Measurements from ENCODE around the gene DYNLRB2. TPM values are rescaled to one million over a fixed set of nuclear protein-coding genes. Genes with fewer than 3 reads are reported as not detected.

The DYNLRB2 gene
- total RNA-seq, 1 donor from 2014 or later, result not detected

GRCh38 chr16:80541306-80541694 is 507 bp downstream of the DYNLRB2 start:
- peak overlapping the region; percentile 84 for H3K4me3 ChIP-seq (ENCODE audit: low read depth, low read length)
- no peak for DNase-seq (ENCODE audit: low read depth)
- no peaks in the 10 kb centered on the region for H3K27me3 ChIP-seq (ENCODE audit: control insufficient read depth, insufficient read depth, low read length)
- no peak for TF ChIP-seq CTCF (IDR thresholded peaks at IDR 0.05; ENCODE audit: insufficient read depth, low read length, poor library complexity, severe bottlenecking)
- H3K36me3 ChIP-seq (ENCODE audit: control insufficient read depth, insufficient read depth, low read length), result no peaks in the 10 kb centered on the region

- H3K36me3 ChIP-seq (ENCODE audit: control insufficient read depth, insufficient read depth, low read length), result no peaks in the 10 kb centered on the region
- H3K27me3 ChIP-seq (ENCODE audit: control insufficient read depth, insufficient read depth, low read length), result no peaks in the 10 kb centered on the region
- no peak for DNase-seq (ENCODE audit: low read depth)
- no peak overlapping the region for H3K4me3 ChIP-seq (ENCODE audit: low read depth, low read length)
- no peak for TF ChIP-seq CTCF (IDR thresholded peaks at IDR 0.05; ENCODE audit: insufficient read depth, low read length, poor library complexity, severe bottlenecking)
Measured at GRCh38 chr16:80543162-80543561, 2.4 kb downstream of the DYNLRB2 start.

DNA sequence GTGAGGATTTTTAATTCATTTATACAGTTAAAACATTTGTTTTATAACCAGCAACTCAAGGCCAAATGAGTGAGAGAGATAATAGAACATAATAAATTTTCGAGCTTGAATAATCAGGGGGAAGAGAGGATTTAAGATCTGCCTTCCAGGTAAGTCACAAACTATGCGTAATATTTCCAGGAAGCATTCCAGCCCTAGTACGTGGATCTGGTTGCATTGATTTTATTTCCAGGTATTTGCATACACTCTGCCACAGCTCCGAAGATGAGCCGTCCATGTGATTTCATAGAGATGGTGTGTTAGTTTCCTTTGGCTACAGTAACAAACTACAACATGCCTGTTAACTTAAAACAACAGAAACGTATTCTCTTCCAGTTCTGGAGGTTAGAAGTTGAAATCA is 3.5 kb downstream of the DYNLRB2 start:
- TF ChIP-seq CTCF (IDR thresholded peaks at IDR 0.05; ENCODE audit: insufficient read depth, low read length, poor library complexity, severe bottlenecking), result no peak
- Histone ChIP-seq H3K4me3 (ENCODE audit: low read depth, low read length) (no peak overlapping the region), H3K36me3 (ENCODE audit: control insufficient read depth, insufficient read depth, low read length) (no peaks in the 10 kb centered on the region), H3K27me3 (ENCODE audit: control insufficient read depth, insufficient read depth, low read length) (no peaks in the 10 kb centered on the region)
- DNase-seq (ENCODE audit: low read depth), result no peak

GRCh38 chr16:80546249-80546648 is 5.5 kb downstream of the DYNLRB2 start:
- H3K4me3 ChIP-seq (ENCODE audit: low read depth, low read length), result no peak overlapping the region
- TF ChIP-seq CTCF (IDR thresholded peaks at IDR 0.05; ENCODE audit: insufficient read depth, low read length, poor library complexity, severe bottlenecking), result no peak
- no peak for DNase-seq (ENCODE audit: low read depth)
- no peaks in the 10 kb centered on the region for H3K36me3 ChIP-seq (ENCODE audit: control insufficient read depth, insufficient read depth, low read length)
- H3K27me3 ChIP-seq (ENCODE audit: control insufficient read depth, insufficient read depth, low read length), result no peaks in the 10 kb centered on the region

GRCh38 chr16:80547145-80547544 is 6.4 kb downstream of the DYNLRB2 start:
- H3K27me3 ChIP-seq (ENCODE audit: control insufficient read depth, insufficient read depth, low read length), result no peaks in the 10 kb centered on the region
- no peak overlapping the region for H3K4me3 ChIP-seq (ENCODE audit: low read depth, low read length)
- no peaks in the 10 kb centered on the region for H3K36me3 ChIP-seq (ENCODE audit: control insufficient read depth, insufficient read depth, low read length)
- no peak for TF ChIP-seq CTCF (IDR thresholded peaks at IDR 0.05; ENCODE audit: insufficient read depth, low read length, poor library complexity, severe bottlenecking)
- DNase-seq (ENCODE audit: low read depth), result no peak

DNA sequence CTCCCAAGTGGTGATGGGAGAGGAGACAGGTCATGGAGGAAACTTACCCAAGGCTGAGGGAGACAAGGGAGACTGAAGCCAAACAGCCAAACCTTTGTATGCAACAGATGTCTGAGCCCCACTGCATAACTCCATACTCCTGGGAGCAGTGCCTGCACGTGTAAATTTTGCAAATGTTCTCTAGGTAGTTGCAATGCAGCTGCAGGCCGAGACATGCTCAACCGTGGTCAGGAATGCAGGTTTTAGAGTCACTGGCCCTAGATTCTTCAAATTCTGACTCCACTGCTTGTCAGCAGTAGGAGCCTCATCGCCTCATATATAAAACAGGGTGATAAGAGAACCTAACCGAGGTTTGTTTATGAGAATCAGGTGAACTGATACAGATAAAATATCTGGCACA is 11.5 kb downstream of the DYNLRB2 start:
- no peak for DNase-seq (ENCODE audit: low read depth)
- Histone ChIP-seq H3K4me3 (ENCODE audit: low read depth, low read length) (no peak overlapping the region), H3K36me3 (ENCODE audit: control insufficient read depth, insufficient read depth, low read length) (no peaks in the 10 kb centered on the region), H3K27me3 (ENCODE audit: control insufficient read depth, insufficient read depth, low read length) (no peaks in the 10 kb centered on the region)
- no peak for TF ChIP-seq CTCF (IDR thresholded peaks at IDR 0.05; ENCODE audit: insufficient read depth, low read length, poor library complexity, severe bottlenecking)
